ENCODE measurements around the gene NLGN1. TPM values are rescaled to one million over a fixed set of nuclear protein-coding genes. Genes with fewer than 3 reads are reported as not detected.

NLGN1 gene
- total RNA-seq, 1 donor from 2014 or later = 50.2 TPM

DNA sequence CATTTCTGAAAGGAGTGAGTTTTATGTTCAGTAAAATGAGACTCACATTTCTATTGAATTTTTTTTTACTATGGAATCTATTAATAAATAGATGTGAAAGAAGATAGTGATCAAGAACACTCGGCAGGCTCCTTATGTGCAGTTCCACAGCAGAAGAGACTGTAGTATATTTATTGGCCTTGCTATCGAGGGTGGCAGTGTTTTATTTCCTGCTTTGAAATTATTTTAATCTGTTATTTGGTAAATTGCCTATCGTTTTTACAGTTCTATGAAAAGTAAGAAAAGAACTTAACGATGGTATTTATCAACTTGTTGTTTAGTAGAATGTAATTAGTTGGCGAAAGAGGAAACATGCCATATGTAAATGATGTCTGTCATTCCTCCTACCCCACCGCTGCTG is 238.3 kb downstream of the NLGN1 start:
- no peak overlapping the region for H3K4me3 Mint-ChIP-seq (ENCODE audit: unreplicated experiment)
- DNase-seq = no peak
- H3K9me3 Mint-ChIP-seq (ENCODE audit: unreplicated experiment) = no peaks in the 10 kb centered on the region
- no peak overlapping the region for H3K27ac Mint-ChIP-seq (ENCODE audit: unreplicated experiment)
- peaks cover 2% of the 10 kb centered on the region for H3K4me1 Mint-ChIP-seq (ENCODE audit: low read depth, unreplicated experiment)
- TF ChIP-seq, protein P1, sequence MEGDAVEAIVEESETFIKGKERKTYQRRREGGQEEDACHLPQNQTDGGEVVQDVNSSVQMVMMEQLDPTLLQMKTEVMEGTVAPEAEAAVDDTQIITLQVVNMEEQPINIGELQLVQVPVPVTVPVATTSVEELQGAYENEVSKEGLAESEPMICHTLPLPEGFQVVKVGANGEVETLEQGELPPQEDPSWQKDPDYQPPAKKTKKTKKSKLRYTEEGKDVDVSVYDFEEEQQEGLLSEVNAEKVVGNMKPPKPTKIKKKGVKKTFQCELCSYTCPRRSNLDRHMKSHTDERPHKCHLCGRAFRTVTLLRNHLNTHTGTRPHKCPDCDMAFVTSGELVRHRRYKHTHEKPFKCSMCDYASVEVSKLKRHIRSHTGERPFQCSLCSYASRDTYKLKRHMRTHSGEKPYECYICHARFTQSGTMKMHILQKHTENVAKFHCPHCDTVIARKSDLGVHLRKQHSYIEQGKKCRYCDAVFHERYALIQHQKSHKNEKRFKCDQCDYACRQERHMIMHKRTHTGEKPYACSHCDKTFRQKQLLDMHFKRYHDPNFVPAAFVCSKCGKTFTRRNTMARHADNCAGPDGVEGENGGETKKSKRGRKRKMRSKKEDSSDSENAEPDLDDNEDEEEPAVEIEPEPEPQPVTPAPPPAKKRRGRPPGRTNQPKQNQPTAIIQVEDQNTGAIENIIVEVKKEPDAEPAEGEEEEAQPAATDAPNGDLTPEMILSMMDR (IDR thresholded peaks at IDR 0.05; ENCODE audit: partially characterized antibody, unreplicated experiment) = no peak
- H3K27me3 Mint-ChIP-seq (ENCODE audit: unreplicated experiment) = no peaks in the 10 kb centered on the region
- H3K36me3 Mint-ChIP-seq (ENCODE audit: unreplicated experiment) = no peaks in the 10 kb centered on the region

DNA sequence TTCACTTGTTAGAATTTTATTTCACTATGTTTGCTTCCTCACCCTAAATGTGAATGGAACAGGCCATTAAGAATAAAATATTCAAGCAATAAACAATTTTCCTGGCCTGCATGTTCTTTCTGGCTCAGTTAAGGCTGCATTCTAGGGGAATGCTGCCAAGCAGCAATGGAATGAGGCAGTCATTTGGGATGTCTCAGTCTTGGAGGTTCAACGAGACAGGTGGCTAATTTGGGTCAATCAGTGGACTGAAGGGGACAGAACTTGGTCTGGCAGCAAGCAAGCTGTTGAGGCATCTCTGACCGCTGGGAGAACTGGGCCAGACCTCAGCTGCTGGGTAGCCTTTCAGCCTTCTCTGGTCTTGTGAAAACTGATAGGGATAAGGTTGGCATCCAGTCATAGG is 241.6 kb downstream of the NLGN1 start:
- H3K4me1 Mint-ChIP-seq (ENCODE audit: low read depth, unreplicated experiment) = peaks cover 2% of the 10 kb centered on the region
- H3K27me3 Mint-ChIP-seq (ENCODE audit: unreplicated experiment) = no peaks in the 10 kb centered on the region
- H3K36me3 Mint-ChIP-seq (ENCODE audit: unreplicated experiment) = no peaks in the 10 kb centered on the region
- no peaks in the 10 kb centered on the region for H3K9me3 Mint-ChIP-seq (ENCODE audit: unreplicated experiment)
- no peak for DNase-seq
- no peak overlapping the region for H3K4me3 Mint-ChIP-seq (ENCODE audit: unreplicated experiment)
- no peak overlapping the region for H3K27ac Mint-ChIP-seq (ENCODE audit: unreplicated experiment)
- TF ChIP-seq, protein P1 (IDR thresholded peaks at IDR 0.05; ENCODE audit: partially characterized antibody, unreplicated experiment) = no peak

GRCh38 chr3:173641696-173642095 is 244.2 kb downstream of the NLGN1 start:
- Mint-ChIP-seq H3K27ac (ENCODE audit: unreplicated experiment) (no peak overlapping the region), H3K4me3 (ENCODE audit: unreplicated experiment) (no peak overlapping the region), H3K9me3 (ENCODE audit: unreplicated experiment) (peaks cover 6% of the 10 kb centered on the region), H3K36me3 (ENCODE audit: unreplicated experiment) (no peaks in the 10 kb centered on the region), H3K27me3 (ENCODE audit: unreplicated experiment) (no peaks in the 10 kb centered on the region), H3K4me1 (ENCODE audit: low read depth, unreplicated experiment) (peaks cover 2% of the 10 kb centered on the region)
- TF ChIP-seq, protein P1 (IDR thresholded peaks at IDR 0.05; ENCODE audit: partially characterized antibody, unreplicated experiment) = no peak
- DNase-seq = no peak

DNA sequence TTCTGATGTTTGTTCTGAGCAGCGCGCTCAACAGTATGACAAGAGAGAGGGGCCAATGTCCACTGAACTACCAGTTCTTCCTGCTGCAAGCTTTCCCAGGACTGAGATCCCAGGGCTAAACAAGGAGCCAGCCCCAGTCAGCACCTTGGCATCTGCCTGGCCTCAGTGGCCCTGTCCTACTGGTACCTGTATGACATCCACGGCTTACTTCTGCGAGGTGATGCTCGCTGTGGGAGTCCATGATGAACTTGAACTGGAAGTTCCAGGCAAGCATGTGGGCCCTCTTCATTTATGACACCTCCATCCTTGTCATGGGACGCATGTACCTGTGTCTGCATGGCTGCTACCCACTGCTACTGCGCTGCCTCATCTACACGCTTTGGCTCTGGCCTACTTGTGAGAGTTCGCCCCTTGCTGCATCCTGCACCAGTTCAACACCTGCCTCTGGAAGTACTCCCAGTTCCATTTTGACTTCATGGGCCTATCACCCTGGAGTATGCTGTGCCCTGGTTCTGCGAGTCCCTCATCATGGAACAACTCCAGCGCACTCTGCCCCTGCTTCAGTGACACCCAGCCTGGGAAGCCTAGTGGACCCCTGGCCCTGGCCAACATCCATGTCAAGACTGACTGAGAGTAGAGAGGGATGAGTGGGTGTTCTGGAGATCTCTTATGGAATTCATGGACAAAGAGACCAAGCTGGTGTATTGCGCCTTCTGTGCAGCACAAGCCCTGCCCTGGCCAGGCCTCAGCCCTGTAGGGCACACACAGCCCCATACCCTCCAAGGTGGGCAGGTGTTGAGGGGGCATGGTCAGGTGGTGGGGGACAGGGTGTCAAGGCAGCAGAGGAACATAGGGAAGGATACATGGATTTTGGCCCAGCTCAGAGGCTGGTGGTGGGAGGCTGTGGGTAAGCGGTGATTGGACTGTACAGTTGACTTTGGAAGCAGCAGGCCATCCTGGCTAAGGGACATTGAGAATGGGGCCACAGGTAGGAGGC is 246.8 kb downstream of the NLGN1 start:
- no peak overlapping the region for H3K4me3 Mint-ChIP-seq (ENCODE audit: unreplicated experiment)
- TF ChIP-seq, protein P1 (IDR thresholded peaks at IDR 0.05; ENCODE audit: partially characterized antibody, unreplicated experiment) = no peak
- H3K27me3 Mint-ChIP-seq (ENCODE audit: unreplicated experiment) = no peaks in the 10 kb centered on the region
- no peak for DNase-seq
- H3K36me3 Mint-ChIP-seq (ENCODE audit: unreplicated experiment) = no peaks in the 10 kb centered on the region
- peaks cover 6% of the 10 kb centered on the region for H3K9me3 Mint-ChIP-seq (ENCODE audit: unreplicated experiment)
- no peak overlapping the region for H3K27ac Mint-ChIP-seq (ENCODE audit: unreplicated experiment)
- peaks cover 2% of the 10 kb centered on the region for H3K4me1 Mint-ChIP-seq (ENCODE audit: low read depth, unreplicated experiment)

DNA sequence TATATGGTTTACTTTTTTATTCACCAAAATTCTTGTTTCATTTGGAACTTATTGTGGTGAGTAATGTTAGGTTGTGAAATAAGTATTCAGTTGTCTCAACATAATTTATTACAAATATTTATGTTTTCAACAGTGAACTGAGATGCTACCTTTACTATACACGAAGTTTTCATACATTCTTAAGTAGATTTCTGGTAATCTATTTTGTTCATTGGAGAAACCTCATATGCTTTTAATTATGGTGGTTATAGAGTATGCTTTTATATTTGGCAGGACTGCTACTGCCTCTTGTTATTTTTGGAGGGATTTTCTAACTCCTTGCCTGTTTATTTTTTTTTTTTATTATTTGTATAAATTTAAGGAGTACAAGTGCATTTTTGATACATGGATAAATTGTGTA is 253.1 kb downstream of the NLGN1 start:
- Mint-ChIP-seq H3K4me1 (ENCODE audit: low read depth, unreplicated experiment) (no peaks in the 10 kb centered on the region), H3K4me3 (ENCODE audit: unreplicated experiment) (no peak overlapping the region), H3K27ac (ENCODE audit: unreplicated experiment) (no peak overlapping the region), H3K9me3 (ENCODE audit: unreplicated experiment) (peaks cover 4% of the 10 kb centered on the region), H3K36me3 (ENCODE audit: unreplicated experiment) (no peaks in the 10 kb centered on the region), H3K27me3 (ENCODE audit: unreplicated experiment) (no peaks in the 10 kb centered on the region)
- DNase-seq = no peak
- TF ChIP-seq, protein P1 (IDR thresholded peaks at IDR 0.05; ENCODE audit: partially characterized antibody, unreplicated experiment) = no peak
